H9 (cell line): ENCODE measurements around the gene SLC25A17. TPM values are rescaled to one million over a fixed set of nuclear protein-coding genes. Genes with fewer than 3 reads are reported as not detected.

ENCODE experiments used
- DNase-seq: peaks from one replicate; pipeline ENCODE4 v3.0.0-alpha.2; 2017
- H2AFZ ChIP-seq: one replicate; pipeline ENCODE4 v1.6.1; 2013; ENCODE audit warnings: mild to moderate bottlenecking, low read length, control low read depth, moderate library complexity
- H2AK5ac ChIP-seq: 2 replicates; pipeline ENCODE4 v1.6.1; 2013; ENCODE audit warnings: low read length, control low read depth, mixed read lengths; ENCODE audit not compliant: insufficient read length
- H2BK120ac ChIP-seq: one replicate; pipeline ENCODE4 v1.6.1; 2013; ENCODE audit warnings: low read depth, mild to moderate bottlenecking, low read length, control low read depth, inconsistent platforms; ENCODE audit not compliant: poor library complexity, severe bottlenecking
- H2BK12ac ChIP-seq: 2 replicates; pipeline ENCODE4 v1.6.1; 2013; ENCODE audit warnings: low read length, control low read depth, mixed read lengths, low read depth; ENCODE audit not compliant: insufficient read length
- H2BK15ac ChIP-seq: 2 replicates; pipeline ENCODE4 v1.6.1; 2013; ENCODE audit warnings: low read depth, low read length, control low read depth
- H2BK20ac ChIP-seq: one replicate; pipeline ENCODE4 v1.6.1; 2013; ENCODE audit warnings: low read depth, mild to moderate bottlenecking, low read length, control low read depth, inconsistent platforms; ENCODE audit not compliant: poor library complexity, severe bottlenecking
- H2BK5ac ChIP-seq: 2 replicates; pipeline ENCODE4 v1.6.1; 2013; ENCODE audit warnings: low read length, control low read depth, mixed read lengths; ENCODE audit not compliant: insufficient read length
- H3K14ac ChIP-seq: 2 replicates; pipeline ENCODE4 v1.6.1; 2013; ENCODE audit warnings: low read length, control low read depth; ENCODE audit not compliant: insufficient read depth
- H3K18ac ChIP-seq: 2 replicates; pipeline ENCODE4 v1.6.1; 2013; ENCODE audit warnings: low read depth, mild to moderate bottlenecking, mixed read lengths, low read length, control low read depth; ENCODE audit not compliant: insufficient read length
- H3K23ac ChIP-seq: 2 replicates; pipeline ENCODE4 v1.6.1; 2013; ENCODE audit warnings: low read length, control low read depth, mixed read lengths, low read depth; ENCODE audit not compliant: insufficient read length
- H3K23me2 ChIP-seq: 2 replicates; pipeline ENCODE4 v1.6.1; 2013; ENCODE audit warnings: low read depth, mild to moderate bottlenecking, mixed read lengths, low read length, control low read depth; ENCODE audit not compliant: insufficient read length, poor library complexity, severe bottlenecking
- H3K27ac ChIP-seq: 2 replicates; pipeline ENCODE4 v1.5.1; 2013; ENCODE audit warnings: low read length, control low read depth, mixed read lengths, low read depth; ENCODE audit not compliant: insufficient read length
- H3K27me3 ChIP-seq: 2 replicates; pipeline ENCODE4 v1.6.1; 2013; ENCODE audit warnings: low read length, control low read depth, inconsistent platforms; ENCODE audit not compliant: insufficient read depth
- H3K4ac ChIP-seq: 2 replicates; pipeline ENCODE4 v1.6.1; 2013; ENCODE audit warnings: low read depth, mild to moderate bottlenecking, control low read depth, inconsistent platforms, low read length, moderate library complexity
- H3K4me1 ChIP-seq: 2 replicates; pipeline ENCODE4 v1.6.1; 2013; ENCODE audit warnings: low read length, control low read depth, inconsistent platforms; ENCODE audit not compliant: insufficient read depth
- H3K4me2 ChIP-seq: 2 replicates; pipeline ENCODE4 v1.6.1; 2013; ENCODE audit warnings: low read length, control low read depth, mixed read lengths; ENCODE audit not compliant: insufficient read length, insufficient read depth
- H3K56ac ChIP-seq: 2 replicates; pipeline ENCODE4 v1.6.1; 2013; ENCODE audit warnings: low read depth, mild to moderate bottlenecking, mixed read lengths, low read length, control low read depth; ENCODE audit not compliant: insufficient read length
- H3K79me1 ChIP-seq: 2 replicates; pipeline ENCODE4 v1.6.1; 2013; ENCODE audit warnings: low read depth, mild to moderate bottlenecking, moderate library complexity, low read length, control low read depth, inconsistent platforms; ENCODE audit not compliant: insufficient read depth, poor library complexity, severe bottlenecking
- H3K79me2 ChIP-seq: 2 replicates; pipeline ENCODE4 v1.6.1; 2013; ENCODE audit warnings: low read length, control low read depth, inconsistent platforms; ENCODE audit not compliant: insufficient read depth
- H3K9ac ChIP-seq: 2 replicates; pipeline ENCODE4 v1.6.1; 2013; ENCODE audit warnings: low read length, control low read depth, mixed read lengths; ENCODE audit not compliant: insufficient read length; ENCODE audit errors: extremely low read depth
- H3K9me3 ChIP-seq: one replicate; pipeline ENCODE4 v1.6.1; 2013; ENCODE audit warnings: low read depth, low read length, inconsistent platforms; ENCODE audit not compliant: control insufficient read depth
- H3T11ph ChIP-seq: one replicate; pipeline ENCODE4 v1.6.1; 2013; ENCODE audit warnings: mild to moderate bottlenecking, low read length, control low read depth, inconsistent platforms
- H4K20me1 ChIP-seq: one replicate; pipeline ENCODE4 v1.6.1; 2013; ENCODE audit not compliant: control insufficient read depth, insufficient read length, insufficient read depth
- H4K5ac ChIP-seq: 2 replicates; pipeline ENCODE4 v1.6.1; 2013; ENCODE audit warnings: low read depth, mild to moderate bottlenecking, mixed read lengths, low read length, control low read depth; ENCODE audit not compliant: insufficient read length
- H4K8ac ChIP-seq: replicated peaks from 2 replicates; pipeline ENCODE4 v1.6.1; 2013; ENCODE audit warnings: low read length, control low read depth, mixed read lengths, low read depth; ENCODE audit not compliant: insufficient read length
- H4K91ac ChIP-seq: 2 replicates; pipeline ENCODE4 v1.6.1; 2013; ENCODE audit warnings: low read depth, mild to moderate bottlenecking, moderate library complexity, mixed read lengths, low read length, control low read depth; ENCODE audit not compliant: insufficient read length
- H3K27ac Mint-ChIP-seq, 3 experiments: 2 replicates in 2 of 3; 3 replicates in 1 of 3; pipeline ENCODE4 v1.8.0; 2020 to 2021; ENCODE audit warnings: mixed read lengths in 3 of 3, mild to moderate bottlenecking in 1 of 3, moderate library complexity in 1 of 3
- H3K27me3 Mint-ChIP-seq: 2 replicates; pipeline ENCODE4 v1.8.0; 2021; ENCODE audit warnings: low read depth, mild to moderate bottlenecking, moderate library complexity, mixed read lengths
- H3K36me3 Mint-ChIP-seq, 3 experiments: 2 replicates in 2 of 3; 3 replicates in 1 of 3; pipeline ENCODE4 v1.8.0; 2020 to 2021; ENCODE audit warnings: low read depth in 3 of 3, mixed read lengths in 3 of 3; ENCODE audit not compliant: insufficient read depth in 1 of 3
- H3K4me1 Mint-ChIP-seq, 2 experiments: 2 replicates each; pipeline ENCODE4 v1.8.0; 2020; ENCODE audit warnings: mixed read lengths in 2 of 2
- H3K4me3 Mint-ChIP-seq, 2 experiments: 2 replicates in 1 of 2; 3 replicates in 1 of 2; pipeline ENCODE4 v1.8.0; 2020 to 2021; ENCODE audit warnings: mild to moderate bottlenecking in 2 of 2, mixed read lengths in 2 of 2, moderate library complexity in 1 of 2
- H3K9me3 Mint-ChIP-seq, 2 experiments: 2 replicates in 1 of 2; 3 replicates in 1 of 2; pipeline ENCODE4 v1.8.0; 2020; ENCODE audit warnings: mild to moderate bottlenecking in 2 of 2, mixed read lengths in 2 of 2, moderate library complexity in 1 of 2
- CTCF ChIP-seq: fragments of 200-600 bp; sonication (generic); conservative IDR thresholded peaks from 3 replicates; pipeline ENCODE4 v1.8.0; 2021; ENCODE audit warnings: antibody characterized with exemption, mild to moderate bottlenecking
- WGBS: extraction: QIAGEN DNeasy Blood & Tissue Kit; methylation state at CpG from one replicate; pipeline ENCODE4 v1.1.7; 2013; ENCODE audit warnings: missing lambda C conversion rate, low lambda C conversion rate, mixed read lengths; ENCODE audit not compliant: insufficient read length; ENCODE audit errors: extremely low coverage; 5-methylcytosine and 5-hydroxymethylcytosine counted together
- total RNA-seq: library from RNA; stranded (reverse); gene quantifications from 2 replicates; pipeline ENCODE4 v1.2.1, GENCODE V29; 2021

Gene SLC25A17
- total RNA-seq, 1 experiment from 2014 or later, result 26.5 TPM

- no peak overlapping the region for H3K56ac ChIP-seq
- Mint-ChIP-seq H3K27ac (no peak overlapping the region; a peak in 1 of 7 replicates), H3K4me3 (no peak overlapping the region), H3K27me3 (no peaks in the 10 kb centered on the region), H3K4me1 (peaks cover 13 to 14% of the 10 kb centered on the region in 2 experiments), H3K36me3 (no peaks in the 10 kb centered on the region; a peak in 2 of 7 replicates), H3K9me3 (peaks cover 0 to 8% of the 10 kb centered on the region in 2 experiments; a peak in 2 of 5 replicates)
- H3K4ac ChIP-seq, result no peak overlapping the region
- no peak overlapping the region for H3K18ac ChIP-seq
- no peak overlapping the region for H4K8ac ChIP-seq
- H3T11ph ChIP-seq, result no peak overlapping the region
- H3K23ac ChIP-seq, result no peak overlapping the region
- no peaks in the 10 kb centered on the region for H3K27me3 ChIP-seq
- H3K79me1 ChIP-seq, result no peaks in the 10 kb centered on the region
- WGBS, result no CpG with 5 or more reads among the region's 4 CpGs
- H2BK20ac ChIP-seq, result no peak overlapping the region
- H4K20me1 ChIP-seq, result no peaks in the 10 kb centered on the region
- H3K9me3 ChIP-seq, result no peaks in the 10 kb centered on the region
- H4K5ac ChIP-seq, result no peak overlapping the region
- H3K23me2 ChIP-seq, result no peaks in the 10 kb centered on the region
- H3K9ac ChIP-seq, result no peak overlapping the region
- H2AK5ac ChIP-seq, result no peak overlapping the region
- DNase-seq, result no peak
- no peak for TF ChIP-seq CTCF
- no peak overlapping the region for H2BK15ac ChIP-seq
- H3K4me2 ChIP-seq, result no peak overlapping the region
- H4K91ac ChIP-seq, result no peak overlapping the region
- H2BK120ac ChIP-seq, result no peak overlapping the region
- H2AFZ ChIP-seq, result no peak overlapping the region
- no peaks in the 10 kb centered on the region for H3K4me1 ChIP-seq
- H2BK5ac ChIP-seq, result no peak overlapping the region
- H3K79me2 ChIP-seq, result no peaks in the 10 kb centered on the region
- H3K27ac ChIP-seq, result no peak overlapping the region
- no peak overlapping the region for H3K14ac ChIP-seq
- no peak overlapping the region for H2BK12ac ChIP-seq
Observed at GRCh38 chr22:40733919-40734318, 85.2 kb downstream of the SLC25A17 start.
